ENCODE results near the gene TSPO2. TPM values are rescaled to one million over a fixed set of nuclear protein-coding genes. Genes with fewer than 3 reads are reported as not detected.

TSPO2 gene
- total RNA-seq, 1 experiment from 2014 or later: not detected

GRCh38 chr6:41064841-41065240 is 22.6 kb downstream of the TSPO2 start:
- no TSS peak for BruUV-seq (replicated peaks)

GRCh38 chr6:41065550-41066026 is 23.3 kb downstream of the TSPO2 start:
- BruUV-seq (replicated peaks): no TSS peak
- Histone ChIP-seq H3K9me3 (ENCODE audit: low read depth, low read length, poor library complexity, severe bottlenecking) (no peaks in the 10 kb centered on the region), H3K27me3 (replicated peaks; ENCODE audit: insufficient read depth, low read depth, low read length, poor library complexity) (no peaks in the 10 kb centered on the region), H3K4me3 (ENCODE audit: low read depth, low read length, poor library complexity, severe bottlenecking) (no peak overlapping the region), H3K27ac (ENCODE audit: low read depth, low read length, poor library complexity, severe bottlenecking) (no peak overlapping the region), H3K4me1 (ENCODE audit: insufficient read depth, low read length, poor library complexity, severe bottlenecking) (peaks cover 4% of the 10 kb centered on the region), H3K36me3 (ENCODE audit: insufficient read depth, low read length, poor library complexity, severe bottlenecking) (peaks cover 15% of the 10 kb centered on the region)
- DNase-seq (ENCODE audit: low spot score): no peak
- TF ChIP-seq EZH2 (IDR thresholded peaks at IDR 0.05; ENCODE audit: borderline replicate concordance, low read depth, low read length, poor library complexity, severe bottlenecking) (no peak), CTCF (conservative IDR thresholded peaks at IDR 0.05; ENCODE audit: low read depth, low read length) (no peak)
- intact Hi-C loops (cut with micrococcal nuclease; ENCODE audit: unreplicated experiment): loop anchor here (5.0 to 10.0 kb wide), 2 partner anchors 58 to 1701 kb away; no protein-coding TSS in a partner anchor
- POLR2A ChIA-PET (ENCODE audit: low non-redundant PET): interaction anchor here (0.6 kb wide), 1 partner anchor 17 kb away, joined by 3 read pairs; no protein-coding TSS in a partner anchor
- CTCF ChIA-PET: no interaction called here

More at GRCh38 chr6:41064841-41065240, 22.6 kb downstream of the TSPO2 start:
- CTCF ChIA-PET: no interaction called here
- no peak overlapping the region for H3K4me3 ChIP-seq (ENCODE audit: low read depth, low read length, poor library complexity, severe bottlenecking)
- POLR2A ChIA-PET (ENCODE audit: low non-redundant PET): no interaction called here
- H3K27ac ChIP-seq (ENCODE audit: low read depth, low read length, poor library complexity, severe bottlenecking): no peak overlapping the region
- H3K9me3 ChIP-seq (ENCODE audit: low read depth, low read length, poor library complexity, severe bottlenecking): no peaks in the 10 kb centered on the region
- H3K27me3 ChIP-seq (replicated peaks; ENCODE audit: insufficient read depth, low read depth, low read length, poor library complexity): no peaks in the 10 kb centered on the region
- intact Hi-C loops (cut with micrococcal nuclease; ENCODE audit: unreplicated experiment): loop anchor here (5.0 to 10.0 kb wide), 2 partner anchors 58 to 1700 kb away; no protein-coding TSS in a partner anchor
- peaks cover 15% of the 10 kb centered on the region for H3K36me3 ChIP-seq (ENCODE audit: insufficient read depth, low read length, poor library complexity, severe bottlenecking)
- no peaks in the 10 kb centered on the region for H3K4me1 ChIP-seq (ENCODE audit: insufficient read depth, low read length, poor library complexity, severe bottlenecking)
- TF ChIP-seq CTCF (conservative IDR thresholded peaks at IDR 0.05; ENCODE audit: low read depth, low read length) (no peak), EZH2 (IDR thresholded peaks at IDR 0.05; ENCODE audit: borderline replicate concordance, low read depth, low read length, poor library complexity, severe bottlenecking) (no peak)
- DNase-seq (ENCODE audit: low spot score): no peak

- no peak overlapping the region for H3K4me3 ChIP-seq (ENCODE audit: low read depth, low read length, poor library complexity, severe bottlenecking)
- intact Hi-C loops (cut with micrococcal nuclease; ENCODE audit: unreplicated experiment): loop anchor here (5.0 to 10.0 kb wide), 2 partner anchors 60 to 1702 kb away; no protein-coding TSS in a partner anchor
- H3K27ac ChIP-seq (ENCODE audit: low read depth, low read length, poor library complexity, severe bottlenecking): no peak overlapping the region
- DNase-seq (ENCODE audit: low spot score): peak; percentile 77
- no peaks in the 10 kb centered on the region for H3K27me3 ChIP-seq (replicated peaks; ENCODE audit: insufficient read depth, low read depth, low read length, poor library complexity)
- peaks cover 11% of the 10 kb centered on the region for H3K4me1 ChIP-seq (ENCODE audit: insufficient read depth, low read length, poor library complexity, severe bottlenecking)
- H3K36me3 ChIP-seq (ENCODE audit: insufficient read depth, low read length, poor library complexity, severe bottlenecking): peaks cover 15% of the 10 kb centered on the region
- no peaks in the 10 kb centered on the region for H3K9me3 ChIP-seq (ENCODE audit: low read depth, low read length, poor library complexity, severe bottlenecking)
- BruUV-seq (replicated peaks): no TSS peak
- POLR2A ChIA-PET (ENCODE audit: low non-redundant PET): no interaction called here
- TF ChIP-seq EZH2 (IDR thresholded peaks at IDR 0.05; ENCODE audit: borderline replicate concordance, low read depth, low read length, poor library complexity, severe bottlenecking) (no peak), CTCF (conservative IDR thresholded peaks at IDR 0.05; ENCODE audit: low read depth, low read length) (peak; percentile 87)
- CTCF ChIA-PET: no interaction called here
Observed at GRCh38 chr6:41066867-41067304, 24.6 kb downstream of the TSPO2 start.
